OCI-LY3 (cell line): Measurements from ENCODE around the gene THAP12.

ENCODE experiments used
- H2AFZ ChIP-seq: fragments of 200-600, 300-600 bp; shearing (Covaris generic); 2 replicates; pipeline ENCODE4 v1.6.0; 2014; ENCODE audit warnings: antibody characterized with exemption, low read depth, low read length
- H3K27ac ChIP-seq: fragments of 200-600, 300-600 bp; sonication (generic); 2 replicates; pipeline ENCODE4 v1.5.1; 2014; ENCODE audit warnings: mild to moderate bottlenecking, low read length, moderate library complexity, mixed read lengths
- H3K27me3 ChIP-seq: fragments of 200-600, 300-600 bp; sonication (generic); 2 replicates; pipeline ENCODE4 v1.6.1; 2014; ENCODE audit warnings: low read depth, low read length, mixed read lengths
- H3K36me3 ChIP-seq: fragments of 200-600, 300-600 bp; sonication (generic); replicated peaks from 2 replicates; pipeline ENCODE3; 2014; ENCODE audit warnings: low read depth, low read length, mixed read lengths
- H3K4me1 ChIP-seq: fragments of 300-600, 200-600 bp; sonication (generic); 2 replicates; pipeline ENCODE4 v1.6.1; 2014; ENCODE audit warnings: low read length, mixed read lengths
- H3K4me2 ChIP-seq: fragments of 200-600, 300-600 bp; sonication (generic); 2 replicates; pipeline ENCODE4 v1.6.1; 2014; ENCODE audit warnings: low read length, mixed read lengths
- H3K4me3 ChIP-seq: fragments of 300-600, 200-600 bp; sonication (generic); 2 replicates; pipeline ENCODE4 v1.5.1; 2014; ENCODE audit warnings: antibody characterized with exemption, mild to moderate bottlenecking, low read length, moderate library complexity
- H3K79me2 ChIP-seq: fragments of 300-600, 200-600 bp; shearing (Covaris generic); 2 replicates; pipeline ENCODE4 v1.6.1; 2014; ENCODE audit warnings: mild to moderate bottlenecking, low read length, mixed read lengths
- H3K9ac ChIP-seq: fragments of 300-600, 200-600 bp; shearing (Covaris generic); 2 replicates; pipeline ENCODE4 v1.6.0; 2014; ENCODE audit warnings: mild to moderate bottlenecking, low read length, moderate library complexity
- H3K9me3 ChIP-seq: fragments of 200-600, 300-600 bp; shearing (Covaris generic); 2 replicates; pipeline ENCODE4 v1.6.1; 2014; ENCODE audit warnings: low read length, mixed read lengths; ENCODE audit not compliant: insufficient read depth
- H4K20me1 ChIP-seq: fragments of 200-600, 300-600 bp; sonication (generic); 2 replicates; pipeline ENCODE4 v1.6.1; 2016; ENCODE audit warnings: low read length, mixed read lengths; ENCODE audit not compliant: insufficient read depth
- EZH2phosphoT487 ChIP-seq: fragments of 200-600 bp; shearing (Covaris generic); IDR thresholded peaks from 2 replicates; pipeline ENCODE4 v1.6.1; 2018; ENCODE audit warnings: antibody characterized with exemption, mixed run types, low read depth
- TF ChIP-seq, protein P1 (sequence below): fragments of 200-600, 300-600 bp; sonication (generic); IDR thresholded peaks from 2 replicates; pipeline ENCODE4 v1.5.1; 2014; ENCODE audit warnings: antibody characterized with exemption, low read length, low read depth

THAP12 gene

GRCh38 chr11:76318744-76319384 is 62.1 kb downstream of the THAP12 start:
- H3K36me3 ChIP-seq, result no peaks in the 10 kb centered on the region
- peaks cover 26% of the 10 kb centered on the region for H3K27me3 ChIP-seq
- no peak overlapping the region for H3K4me3 ChIP-seq
- no peak overlapping the region for H3K9ac ChIP-seq
- H4K20me1 ChIP-seq, result no peaks in the 10 kb centered on the region
- H3K27ac ChIP-seq, result no peak overlapping the region
- TF ChIP-seq, protein P1, sequence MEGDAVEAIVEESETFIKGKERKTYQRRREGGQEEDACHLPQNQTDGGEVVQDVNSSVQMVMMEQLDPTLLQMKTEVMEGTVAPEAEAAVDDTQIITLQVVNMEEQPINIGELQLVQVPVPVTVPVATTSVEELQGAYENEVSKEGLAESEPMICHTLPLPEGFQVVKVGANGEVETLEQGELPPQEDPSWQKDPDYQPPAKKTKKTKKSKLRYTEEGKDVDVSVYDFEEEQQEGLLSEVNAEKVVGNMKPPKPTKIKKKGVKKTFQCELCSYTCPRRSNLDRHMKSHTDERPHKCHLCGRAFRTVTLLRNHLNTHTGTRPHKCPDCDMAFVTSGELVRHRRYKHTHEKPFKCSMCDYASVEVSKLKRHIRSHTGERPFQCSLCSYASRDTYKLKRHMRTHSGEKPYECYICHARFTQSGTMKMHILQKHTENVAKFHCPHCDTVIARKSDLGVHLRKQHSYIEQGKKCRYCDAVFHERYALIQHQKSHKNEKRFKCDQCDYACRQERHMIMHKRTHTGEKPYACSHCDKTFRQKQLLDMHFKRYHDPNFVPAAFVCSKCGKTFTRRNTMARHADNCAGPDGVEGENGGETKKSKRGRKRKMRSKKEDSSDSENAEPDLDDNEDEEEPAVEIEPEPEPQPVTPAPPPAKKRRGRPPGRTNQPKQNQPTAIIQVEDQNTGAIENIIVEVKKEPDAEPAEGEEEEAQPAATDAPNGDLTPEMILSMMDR, result peak; percentile 98
- TF ChIP-seq EZH2phosphoT487, result no peak
- H3K79me2 ChIP-seq, result no peaks in the 10 kb centered on the region
- no peak overlapping the region for H2AFZ ChIP-seq
- H3K4me2 ChIP-seq, result no peak overlapping the region
- H3K4me1 ChIP-seq, result no peaks in the 10 kb centered on the region
- no peaks in the 10 kb centered on the region for H3K9me3 ChIP-seq

GRCh38 chr11:76317296-76317695 is 63.6 kb downstream of the THAP12 start:
- no peak overlapping the region for H3K4me3 ChIP-seq
- H4K20me1 ChIP-seq, result no peaks in the 10 kb centered on the region
- no peak overlapping the region for H3K4me2 ChIP-seq
- no peaks in the 10 kb centered on the region for H3K9me3 ChIP-seq
- TF ChIP-seq EZH2phosphoT487, result no peak
- TF ChIP-seq, protein P1, result no peak
- H3K4me1 ChIP-seq, result no peaks in the 10 kb centered on the region
- H3K79me2 ChIP-seq, result no peaks in the 10 kb centered on the region
- H2AFZ ChIP-seq, result no peak overlapping the region
- no peak overlapping the region for H3K9ac ChIP-seq
- no peak overlapping the region for H3K27ac ChIP-seq
- H3K27me3 ChIP-seq, result peaks cover 30% of the 10 kb centered on the region
- no peaks in the 10 kb centered on the region for H3K36me3 ChIP-seq

GRCh38 chr11:76316726-76317125 is 64.2 kb downstream of the THAP12 start:
- H3K79me2 ChIP-seq, result no peaks in the 10 kb centered on the region
- H3K4me2 ChIP-seq, result no peak overlapping the region
- no peak overlapping the region for H3K27ac ChIP-seq
- peaks cover 31% of the 10 kb centered on the region for H3K27me3 ChIP-seq
- H3K9me3 ChIP-seq, result no peaks in the 10 kb centered on the region
- no peak for TF ChIP-seq EZH2phosphoT487
- TF ChIP-seq, protein P1, result no peak
- no peak overlapping the region for H2AFZ ChIP-seq
- no peak overlapping the region for H3K9ac ChIP-seq
- no peaks in the 10 kb centered on the region for H4K20me1 ChIP-seq
- no peaks in the 10 kb centered on the region for H3K36me3 ChIP-seq
- H3K4me1 ChIP-seq, result no peaks in the 10 kb centered on the region
- H3K4me3 ChIP-seq, result no peak overlapping the region

DNA sequence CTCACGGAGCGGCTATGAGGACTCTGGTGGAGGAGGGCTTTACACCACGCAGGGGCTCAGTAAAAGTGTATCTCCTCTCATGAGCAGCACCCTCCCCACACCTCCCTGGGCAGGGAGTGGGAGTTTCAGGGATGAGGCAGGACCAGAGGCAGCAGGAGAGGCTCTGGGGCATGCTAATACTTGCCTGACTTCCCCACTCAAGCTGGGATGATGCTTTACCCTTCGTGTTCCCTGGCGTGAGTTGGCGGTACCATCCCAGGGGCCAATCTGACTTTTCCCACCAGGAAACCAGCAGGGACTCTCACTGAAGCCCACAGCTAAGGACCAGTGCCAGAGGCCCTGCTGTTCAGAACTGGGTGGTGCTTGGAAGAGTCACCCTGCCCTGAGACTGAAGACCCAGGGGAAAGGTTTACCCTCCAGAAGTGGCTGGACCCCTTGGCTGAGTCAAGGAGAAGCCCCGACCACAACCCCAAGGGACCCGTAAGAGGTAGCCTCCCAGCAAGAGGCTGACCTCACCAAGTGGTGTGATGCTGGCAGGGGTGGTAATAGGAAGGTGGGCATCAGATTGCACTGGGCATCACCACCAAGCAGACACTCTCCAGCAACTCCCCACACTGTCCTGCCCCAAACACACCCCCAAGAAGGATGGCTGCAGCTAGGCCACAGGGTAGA is 65.6 kb downstream of the THAP12 start:
- Histone ChIP-seq H3K27me3 (peaks cover 28% of the 10 kb centered on the region), H3K79me2 (no peaks in the 10 kb centered on the region), H3K4me2 (no peak overlapping the region), H4K20me1 (no peaks in the 10 kb centered on the region), H2AFZ (no peak overlapping the region), H3K4me1 (no peaks in the 10 kb centered on the region), H3K27ac (no peak overlapping the region), H3K9me3 (no peaks in the 10 kb centered on the region), H3K4me3 (no peak overlapping the region), H3K9ac (no peak overlapping the region), H3K36me3 (no peaks in the 10 kb centered on the region)
- TF ChIP-seq EZH2phosphoT487, result no peak
- TF ChIP-seq, protein P1, result no peak
